ENCODE measurements around the gene MOSPD2.

Gene MOSPD2

DNA sequence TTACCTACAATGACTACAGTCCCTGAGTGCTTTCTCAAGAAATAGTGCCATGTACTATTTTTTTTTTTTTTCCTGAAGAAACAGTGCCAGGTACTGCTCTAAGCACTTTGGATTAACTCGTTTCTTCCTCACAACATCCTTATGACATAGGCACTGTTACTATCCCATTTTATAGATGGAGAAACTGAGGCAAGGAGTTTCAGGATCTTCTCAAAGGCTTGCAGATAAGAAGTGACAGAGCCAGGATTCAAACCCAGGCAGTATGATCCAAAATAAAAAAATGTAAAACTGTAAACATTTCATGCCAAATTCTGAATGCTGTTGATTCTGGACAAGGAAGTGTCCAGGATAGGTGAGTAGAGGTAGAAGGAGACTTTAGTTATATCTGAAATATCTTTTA, 1.5 kb upstream of the MOSPD2 start:
- in situ Hi-C loops (cut with HindIII; ENCODE audit: low pct_ligation_motif_present, low sequenced_read_pairs) = no loop called here
- Histone ChIP-seq H3K27me3 (replicated peaks) (no peaks in the 10 kb centered on the region), H3K27ac (no peak overlapping the region), H3K4me3 (ENCODE audit: low read depth, low read length) (no peak overlapping the region), H3K36me3 (replicated peaks) (no peaks in the 10 kb centered on the region)
- TF ChIP-seq, protein P1, sequence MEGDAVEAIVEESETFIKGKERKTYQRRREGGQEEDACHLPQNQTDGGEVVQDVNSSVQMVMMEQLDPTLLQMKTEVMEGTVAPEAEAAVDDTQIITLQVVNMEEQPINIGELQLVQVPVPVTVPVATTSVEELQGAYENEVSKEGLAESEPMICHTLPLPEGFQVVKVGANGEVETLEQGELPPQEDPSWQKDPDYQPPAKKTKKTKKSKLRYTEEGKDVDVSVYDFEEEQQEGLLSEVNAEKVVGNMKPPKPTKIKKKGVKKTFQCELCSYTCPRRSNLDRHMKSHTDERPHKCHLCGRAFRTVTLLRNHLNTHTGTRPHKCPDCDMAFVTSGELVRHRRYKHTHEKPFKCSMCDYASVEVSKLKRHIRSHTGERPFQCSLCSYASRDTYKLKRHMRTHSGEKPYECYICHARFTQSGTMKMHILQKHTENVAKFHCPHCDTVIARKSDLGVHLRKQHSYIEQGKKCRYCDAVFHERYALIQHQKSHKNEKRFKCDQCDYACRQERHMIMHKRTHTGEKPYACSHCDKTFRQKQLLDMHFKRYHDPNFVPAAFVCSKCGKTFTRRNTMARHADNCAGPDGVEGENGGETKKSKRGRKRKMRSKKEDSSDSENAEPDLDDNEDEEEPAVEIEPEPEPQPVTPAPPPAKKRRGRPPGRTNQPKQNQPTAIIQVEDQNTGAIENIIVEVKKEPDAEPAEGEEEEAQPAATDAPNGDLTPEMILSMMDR (IDR thresholded peaks at IDR 0.05; ENCODE audit: low read depth, low read length, missing control alignments) = no peak
- DNase-seq = no peak

DNA sequence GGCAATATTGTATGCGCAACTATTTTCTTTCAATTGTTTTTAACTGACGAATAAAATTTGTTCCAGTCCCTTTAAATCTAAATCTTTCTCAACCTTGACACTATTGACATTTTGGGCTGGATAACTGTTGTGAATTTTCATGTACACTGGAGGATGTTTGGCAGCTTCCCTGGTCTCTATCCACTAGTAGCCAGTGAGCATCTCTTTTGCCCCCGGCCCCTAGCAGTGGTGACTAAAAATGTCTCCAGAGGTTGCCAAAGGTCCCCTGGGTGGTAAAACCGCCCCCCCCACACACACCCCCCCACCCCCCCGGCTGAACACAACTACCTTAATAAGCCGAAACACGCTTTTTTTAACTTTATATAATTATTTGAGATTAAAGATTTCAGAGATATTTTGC, 866 bp upstream of the MOSPD2 start:
- DNase-seq = no peak
- no peaks in the 10 kb centered on the region for H3K36me3 ChIP-seq (replicated peaks)
- no peaks in the 10 kb centered on the region for H3K27me3 ChIP-seq (replicated peaks)
- TF ChIP-seq, protein P1 (IDR thresholded peaks at IDR 0.05; ENCODE audit: low read depth, low read length, missing control alignments) = no peak
- H3K4me3 ChIP-seq (ENCODE audit: low read depth, low read length) = peak overlapping the region; percentile 72
- in situ Hi-C loops (cut with HindIII; ENCODE audit: low pct_ligation_motif_present, low sequenced_read_pairs) = no loop called here
- no peak overlapping the region for H3K27ac ChIP-seq

DNA sequence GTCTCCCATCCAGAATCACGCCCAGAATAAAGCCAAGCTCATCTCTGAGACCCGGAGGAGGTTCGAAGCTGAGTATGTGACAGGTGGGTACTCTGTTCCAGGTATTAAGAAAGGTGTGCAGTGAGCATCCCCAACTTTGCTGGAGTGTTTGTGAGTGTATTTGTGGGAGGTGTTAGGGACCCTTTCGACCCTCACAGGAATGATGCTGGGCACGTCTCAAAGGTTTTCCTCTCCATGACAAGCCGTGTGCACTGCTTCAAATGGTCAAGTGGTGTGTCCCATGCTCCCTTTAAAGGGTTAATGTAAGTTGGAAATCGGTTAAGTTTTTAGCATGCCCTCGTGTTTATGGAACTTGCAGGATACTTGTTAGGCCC, 442 bp downstream of the MOSPD2 start:
- Histone ChIP-seq H3K27me3 (replicated peaks) (no peaks in the 10 kb centered on the region), H3K36me3 (replicated peaks) (no peaks in the 10 kb centered on the region), H3K4me3 (ENCODE audit: low read depth, low read length) (peak overlapping the region; percentile 79), H3K27ac (peak overlapping the region; percentile 78)
- in situ Hi-C loops (cut with HindIII; ENCODE audit: low pct_ligation_motif_present, low sequenced_read_pairs) = no loop called here
- DNase-seq = no peak
- TF ChIP-seq, protein P1 (IDR thresholded peaks at IDR 0.05; ENCODE audit: low read depth, low read length, missing control alignments) = no peak

DNA sequence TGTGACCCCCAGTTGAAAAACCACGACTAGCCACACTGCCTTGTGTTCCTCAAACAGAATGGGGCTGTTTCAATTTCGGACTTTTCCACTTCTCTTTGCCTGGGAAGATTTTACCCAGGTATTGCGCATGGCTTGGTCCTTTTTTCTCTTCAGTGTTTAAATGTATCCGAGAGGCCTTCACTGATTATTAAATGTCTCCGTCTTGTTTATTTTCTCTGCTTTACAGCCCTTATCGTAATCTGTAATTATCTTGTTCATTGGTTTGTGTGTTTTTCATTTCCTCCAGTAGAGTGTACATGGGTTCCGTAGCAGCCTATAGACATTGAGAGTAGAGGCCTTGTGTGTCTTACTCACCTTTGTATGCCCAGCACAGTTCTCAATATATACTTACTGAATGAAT, 2.4 kb downstream of the MOSPD2 start:
- no peaks in the 10 kb centered on the region for H3K36me3 ChIP-seq (replicated peaks)
- in situ Hi-C loops (cut with HindIII; ENCODE audit: low pct_ligation_motif_present, low sequenced_read_pairs) = no loop called here
- no peak for DNase-seq
- H3K27ac ChIP-seq = no peak overlapping the region
- H3K4me3 ChIP-seq (ENCODE audit: low read depth, low read length) = no peak overlapping the region
- TF ChIP-seq, protein P1 (IDR thresholded peaks at IDR 0.05; ENCODE audit: low read depth, low read length, missing control alignments) = no peak
- no peaks in the 10 kb centered on the region for H3K27me3 ChIP-seq (replicated peaks)

DNA sequence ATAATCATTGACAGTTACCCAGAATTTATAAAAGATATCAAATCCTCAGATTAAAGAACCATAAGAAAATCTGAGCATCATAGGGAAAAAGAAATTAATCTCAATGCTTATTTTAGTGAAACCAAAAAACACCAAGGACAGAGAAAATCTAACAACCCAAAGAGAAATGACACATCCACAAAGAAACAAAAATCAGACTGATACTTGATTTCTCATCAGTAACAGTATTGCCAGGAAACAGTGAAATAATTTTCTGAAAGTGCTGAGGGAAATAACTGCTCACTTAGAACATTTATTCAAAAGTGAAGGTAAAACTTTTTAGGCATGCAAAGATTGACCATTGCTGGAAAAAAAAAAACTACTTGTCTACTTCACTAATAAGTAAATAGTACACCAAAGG, 10.6 kb downstream of the MOSPD2 start:
- H3K27me3 ChIP-seq (replicated peaks) = no peaks in the 10 kb centered on the region
- no peaks in the 10 kb centered on the region for H3K36me3 ChIP-seq (replicated peaks)
- TF ChIP-seq, protein P1 (IDR thresholded peaks at IDR 0.05; ENCODE audit: low read depth, low read length, missing control alignments) = no peak
- H3K4me3 ChIP-seq (ENCODE audit: low read depth, low read length) = no peak overlapping the region
- DNase-seq = no peak
- in situ Hi-C loops (cut with HindIII; ENCODE audit: low pct_ligation_motif_present, low sequenced_read_pairs) = no loop called here
- no peak overlapping the region for H3K27ac ChIP-seq

DNA sequence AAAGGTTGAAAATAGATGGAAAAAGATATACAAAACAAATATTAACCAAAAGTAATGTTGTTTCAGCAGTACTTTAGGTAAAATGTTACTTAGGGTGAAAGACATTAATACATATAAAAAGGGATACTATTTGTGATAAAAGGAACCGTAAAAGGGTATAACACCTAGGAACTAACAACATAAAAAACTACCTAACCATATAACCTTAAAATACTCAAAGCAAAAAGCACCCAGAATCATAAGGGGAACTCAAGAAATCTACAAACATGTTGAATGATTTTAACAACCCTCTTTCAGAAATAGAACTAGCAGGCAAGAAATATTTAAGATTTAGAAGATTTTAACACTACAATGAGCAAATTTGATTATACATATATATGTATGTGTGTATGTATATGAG, 11.5 kb downstream of the MOSPD2 start:
- no peaks in the 10 kb centered on the region for H3K27me3 ChIP-seq (replicated peaks)
- no peak overlapping the region for H3K4me3 ChIP-seq (ENCODE audit: low read depth, low read length)
- H3K36me3 ChIP-seq (replicated peaks) = no peaks in the 10 kb centered on the region
- no peak for DNase-seq
- in situ Hi-C loops (cut with HindIII; ENCODE audit: low pct_ligation_motif_present, low sequenced_read_pairs) = no loop called here
- TF ChIP-seq, protein P1 (IDR thresholded peaks at IDR 0.05; ENCODE audit: low read depth, low read length, missing control alignments) = no peak
- no peak overlapping the region for H3K27ac ChIP-seq

All from brain microvascular endothelial cell (primary cell).